Measurements from ENCODE around the gene SCGB2A2. TPM values are rescaled to one million over a fixed set of nuclear protein-coding genes. Genes with fewer than 3 reads are reported as not detected.

Gene SCGB2A2
- total and polyA plus RNA-seq, 2 experiments from 2014 or later, result not detected

GRCh38 chr11:62273284-62273683, 3.3 kb downstream of the SCGB2A2 start:
- Histone ChIP-seq H2AFZ (no peak overlapping the region), H3K27me3 (ENCODE audit: insufficient read depth) (no peaks in the 10 kb centered on the region), H3K4me2 (no peak overlapping the region), H4K20me1 (replicated peaks; ENCODE audit: insufficient read depth) (no peaks in the 10 kb centered on the region), H3K4me1 (ENCODE audit: insufficient read depth) (no peaks in the 10 kb centered on the region), H3K79me2 (replicated peaks; ENCODE audit: insufficient read depth) (no peaks in the 10 kb centered on the region), H3F3A (replicated peaks; ENCODE audit: low read depth) (no peaks in the 10 kb centered on the region), H3K27ac (ENCODE audit: low read depth) (no peak overlapping the region), H3K36me3 (ENCODE audit: insufficient read depth) (no peaks in the 10 kb centered on the region; the same call in 1 of the 2 replicates), H3K9me2 (ENCODE audit: insufficient read depth) (no peaks in the 10 kb centered on the region), H3K4me3 (no peak overlapping the region)
- TF ChIP-seq ZNF462 (CRISPR knock-in tag; IDR thresholded peaks at IDR 0.05) (no peak), POLR2AphosphoS5 (IDR thresholded peaks at IDR 0.05; ENCODE audit: low read depth) (no peak), EZH2 (IDR thresholded peaks at IDR 0.05; ENCODE audit: low read depth, unreplicated experiment) (no peak), CREB1 (CRISPR knock-in tag; IDR thresholded peaks at IDR 0.05; ENCODE audit: low read depth) (no peak), STAT1 (IDR thresholded peaks at IDR 0.05; ENCODE audit: unreplicated experiment) (no peak), JUNB (IDR thresholded peaks at IDR 0.05; ENCODE audit: unreplicated experiment) (no peak), EZH2phosphoT487 (IDR thresholded peaks at IDR 0.05; ENCODE audit: unreplicated experiment) (no peak), CTCF (conservative IDR thresholded peaks at IDR 0.05; ENCODE audit: low read depth in 2 of 2) (no peak), REST (IDR thresholded peaks at IDR 0.05; ENCODE audit: unreplicated experiment) (no peak), NANOG (IDR thresholded peaks at IDR 0.05; ENCODE audit: borderline replicate concordance) (no peak), ZNF114 (CRISPR knock-in tag; IDR thresholded peaks at IDR 0.05) (no peak), ETS1 (IDR thresholded peaks at IDR 0.05) (no peak), ZNF331 (CRISPR knock-in tag; IDR thresholded peaks at IDR 0.05; ENCODE audit: low read depth) (no peak)
- peaks cover 23% of the 10 kb centered on the region for H3K9me3 Mint-ChIP-seq
- H3K36me3 Mint-ChIP-seq (ENCODE audit: low read depth), result peaks cover 3% of the 10 kb centered on the region; the same call in 1 of the 3 replicates
- ATAC-seq (peak; percentile 62), DNase-seq (ENCODE audit: low spot score) (no peak)
- no peak overlapping the region for H3K4me3 Mint-ChIP-seq
- H3K27ac Mint-ChIP-seq, result no peak overlapping the region
- no peaks in the 10 kb centered on the region for H3K27me3 Mint-ChIP-seq (ENCODE audit: insufficient read depth, low read depth, poor library complexity)
- H3K4me1 Mint-ChIP-seq, result 0 out of 3 replicates have a peak, but pooled peaks cover 2% of the 10 kb centered on the region

Data from GM23338 (cell line).